Stimulated activated CD4-positive, alpha-beta T cell treated with anti-CD3 and anti-CD28 coated beads, Interleukin-15, amount 100 ng/mL, for 48 hours (primary cell): Measurements from ENCODE around the gene MAP7D1.
"Not testable (repeated sequence)": the region's sequence is repeated elsewhere in the genome, so short reads cannot be mapped to it uniquely, and the experiment has no call there.

ENCODE experiments used
- DNase-seq, 2 donors: peaks; one replicate each; pipeline ENCODE4 v3.0.0-alpha.2; 2020; ENCODE audit warnings: low read depth in 2 of 2

The MAP7D1 gene

GRCh38 chr1:36166938-36167905 lies 11.3 kb downstream of the MAP7D1 start:
- DNase-seq = no peak

- no peak for DNase-seq
Observed at GRCh38 chr1:36168514-36168913, 12.6 kb downstream of the MAP7D1 start.

- no peak for DNase-seq
Observed at GRCh38 chr1:36170643-36171412, 14.9 kb downstream of the MAP7D1 start.

- DNase-seq = no peak
Observed at GRCh38 chr1:36172017-36172747, 16.2 kb downstream of the MAP7D1 start.

DNA sequence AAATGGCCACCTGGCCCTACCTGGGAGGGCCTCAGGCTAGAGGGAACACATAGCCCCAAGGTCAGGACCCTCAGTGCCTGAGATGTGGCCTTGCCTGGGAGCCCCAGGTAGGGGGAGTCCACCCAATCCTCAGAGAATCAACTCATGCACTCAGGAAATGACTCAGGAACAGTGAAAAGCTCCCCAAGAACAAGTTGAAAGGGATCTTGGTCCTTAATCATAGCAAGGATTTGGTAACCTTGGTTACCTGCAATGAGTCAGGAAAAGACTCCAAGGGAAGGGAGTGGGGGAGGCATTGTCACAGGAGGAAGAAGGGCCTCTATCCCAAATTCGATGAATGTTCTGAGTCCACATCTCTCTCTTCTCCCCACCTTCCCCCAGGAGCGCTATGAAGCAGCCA lies 17.0 kb downstream of the MAP7D1 start:
- no peak for DNase-seq

DNA sequence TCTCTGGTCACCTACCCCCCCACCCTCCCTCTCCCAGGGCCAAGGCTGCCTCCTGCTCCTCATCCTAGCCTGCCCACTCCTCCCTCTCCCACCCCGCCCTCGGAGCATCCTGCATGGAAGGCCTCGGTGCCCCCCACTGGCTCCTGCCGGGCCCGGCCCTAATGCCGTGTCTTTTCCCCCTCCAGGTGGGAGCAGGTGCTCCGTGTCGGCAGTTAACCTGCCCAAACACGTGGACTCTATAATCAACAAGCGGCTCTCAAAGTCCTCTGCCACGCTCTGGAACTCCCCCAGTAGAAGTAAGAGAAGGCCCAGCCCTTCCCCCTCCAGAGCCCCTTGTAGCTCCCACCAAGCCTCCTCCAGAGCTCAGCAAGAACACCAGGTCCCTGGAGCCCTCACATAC lies 18.8 kb downstream of the MAP7D1 start:
- no peak for DNase-seq

- DNase-seq = no peak
Observed at GRCh38 chr1:36175137-36176095, 19.5 kb downstream of the MAP7D1 start.

GRCh38 chr1:36176106-36176949 lies 20.4 kb downstream of the MAP7D1 start:
- no peak for DNase-seq

GRCh38 chr1:36177589-36178431 lies 21.9 kb downstream of the MAP7D1 start:
- no peak for DNase-seq

DNA sequence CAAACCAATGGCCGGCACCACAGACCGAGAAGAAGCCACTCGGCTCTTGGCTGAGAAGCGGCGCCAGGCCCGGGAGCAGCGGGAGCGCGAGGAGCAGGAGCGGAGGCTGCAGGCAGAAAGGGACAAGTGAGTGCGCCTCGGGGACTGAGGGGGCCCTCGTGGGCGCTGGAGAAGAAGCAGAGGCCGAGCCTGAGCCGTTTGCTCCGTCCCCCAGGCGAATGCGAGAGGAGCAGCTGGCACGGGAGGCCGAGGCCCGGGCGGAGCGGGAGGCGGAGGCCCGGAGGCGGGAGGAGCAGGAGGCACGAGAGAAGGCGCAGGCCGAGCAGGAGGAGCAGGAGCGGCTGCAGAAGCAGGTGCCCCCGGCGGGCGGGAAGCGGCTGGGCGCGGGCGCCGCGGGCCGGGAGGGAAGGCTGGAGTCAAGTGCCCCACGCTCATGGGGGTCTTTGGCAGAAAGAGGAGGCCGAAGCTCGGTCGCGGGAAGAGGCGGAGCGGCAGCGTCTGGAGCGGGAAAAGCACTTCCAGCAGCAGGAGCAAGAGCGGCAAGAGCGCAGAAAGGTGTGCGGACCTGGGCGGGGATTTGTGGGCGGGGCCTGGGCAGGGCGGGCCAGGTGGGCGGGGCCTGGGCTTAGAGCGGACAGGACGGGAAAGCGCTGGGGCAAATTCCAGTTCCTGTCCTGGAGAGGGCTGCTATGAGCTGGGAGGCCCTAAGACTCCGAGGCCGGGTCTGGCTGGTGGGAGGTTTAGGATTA lies 22.7 kb downstream of the MAP7D1 start:
- no peak for DNase-seq

- no peak for DNase-seq
Observed at GRCh38 chr1:36179220-36179600, 23.2 kb downstream of the MAP7D1 start.

DNA sequence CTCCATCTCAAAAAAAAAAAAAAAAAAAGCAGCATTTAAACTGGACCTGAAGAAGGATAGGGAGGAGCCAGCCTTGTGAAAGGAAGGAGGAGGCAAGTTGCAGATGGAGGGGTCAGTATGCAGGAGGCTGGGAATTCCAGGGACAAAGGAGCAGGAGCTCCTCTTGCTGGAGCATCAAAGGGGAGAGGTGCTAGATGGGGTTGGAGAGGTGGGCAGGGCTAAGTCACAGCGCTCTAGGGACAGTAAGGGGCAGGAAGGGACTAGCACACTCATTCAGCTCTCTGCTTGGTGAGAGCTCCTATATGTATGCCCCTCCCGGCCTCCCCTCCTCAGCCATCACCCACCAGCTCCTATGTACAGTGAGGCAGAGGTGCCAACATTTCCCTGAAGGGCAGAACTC lies 26.8 kb downstream of the MAP7D1 start:
- DNase-seq = no peak

- no peak for DNase-seq
Observed at GRCh38 chr1:36183309-36183856, 27.4 kb downstream of the MAP7D1 start.

GRCh38 chr1:36187800-36188593 lies 32.0 kb downstream of the MAP7D1 start:
- peak; percentile 66 to 75 for DNase-seq

DNA sequence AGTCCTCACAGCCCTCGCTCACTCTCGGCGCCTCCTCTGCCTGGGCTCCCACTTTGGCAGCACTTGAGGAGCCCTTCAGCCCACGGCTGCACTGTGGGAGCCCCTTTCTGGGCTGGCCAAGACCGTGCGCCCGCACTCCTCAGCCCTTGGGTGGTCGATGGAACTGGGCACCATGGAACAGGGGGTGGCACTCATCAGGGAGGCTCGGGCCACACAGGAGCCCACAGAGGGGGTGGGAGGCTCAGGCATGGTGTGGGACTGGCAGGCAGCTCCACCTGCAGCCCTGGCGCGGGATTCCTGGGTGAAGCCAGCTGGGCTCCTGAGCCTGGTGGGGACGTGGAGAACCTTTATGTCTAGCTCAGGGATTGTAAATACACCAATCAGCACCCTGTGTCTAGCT lies 40.8 kb downstream of the MAP7D1 start:
- DNase-seq = not testable (repeated sequence)

- no peak for DNase-seq
Observed at GRCh38 chr1:36198641-36199040, 42.7 kb downstream of the MAP7D1 start.
